Gastrocnemius medialis (tissue), 4 donors: Measurements from ENCODE around the gene PGAP6.

Experiments
- CTCF ChIP-seq, 5 experiments: fragments of 450-650 bp in 3 of 5; fragments of 200-600 bp in 2 of 5; sonication (generic) in 2 of 5; IDR thresholded peaks in 4 of 5; conservative IDR thresholded peaks in 1 of 5; 1 replicate in 4 of 5; 2 replicates in 1 of 5; pipeline ENCODE4 v1.5.1; 2016 to 2019; ENCODE audit warnings: antibody characterized with exemption in 5 of 5, mild to moderate bottlenecking in 3 of 5, moderate library complexity in 3 of 5
- POLR2A ChIP-seq, 2 donors: fragments of 450-650 bp; IDR thresholded peaks; one replicate each; pipeline ENCODE4 v1.6.1; 2017; ENCODE audit warnings: antibody characterized with exemption in 2 of 2, mild to moderate bottlenecking in 2 of 2, moderate library complexity in 2 of 2

GRCh38 chr16:325375-326145, 56.2 kb downstream of the PGAP6 start:
- TF ChIP-seq CTCF (IDR thresholded peaks at IDR 0.05 in 4 of 5, conservative IDR thresholded peaks at IDR 0.05 in 1 of 5) (no peak), POLR2A (IDR thresholded peaks at IDR 0.05) (no peak)
